Fibroblast of pulmonary artery (primary cell): ENCODE measurements around the gene ZNF182.
"Not testable (repeated sequence)": the region's sequence is repeated elsewhere in the genome, so short reads cannot be mapped to it uniquely, and the experiment has no call there.

ENCODE experiments used
- DNase-seq: peaks from one replicate; pipeline ENCODE4 v3.0.0-alpha.2; 2010; ENCODE audit warnings: low read depth
- H3K4me3 ChIP-seq: replicated peaks from 2 replicates; pipeline ENCODE4 v1.5.1; 2011; ENCODE audit warnings: low read depth, mild to moderate bottlenecking, control low read depth, low read length, moderate library complexity
- TF ChIP-seq, protein P1 (sequence below): IDR thresholded peaks from 2 replicates; pipeline ENCODE4 v1.5.1; 2011; ENCODE audit warnings: mild to moderate bottlenecking, control low read depth, low read length, inconsistent platforms; ENCODE audit errors: missing control alignments

ZNF182 gene

DNA sequence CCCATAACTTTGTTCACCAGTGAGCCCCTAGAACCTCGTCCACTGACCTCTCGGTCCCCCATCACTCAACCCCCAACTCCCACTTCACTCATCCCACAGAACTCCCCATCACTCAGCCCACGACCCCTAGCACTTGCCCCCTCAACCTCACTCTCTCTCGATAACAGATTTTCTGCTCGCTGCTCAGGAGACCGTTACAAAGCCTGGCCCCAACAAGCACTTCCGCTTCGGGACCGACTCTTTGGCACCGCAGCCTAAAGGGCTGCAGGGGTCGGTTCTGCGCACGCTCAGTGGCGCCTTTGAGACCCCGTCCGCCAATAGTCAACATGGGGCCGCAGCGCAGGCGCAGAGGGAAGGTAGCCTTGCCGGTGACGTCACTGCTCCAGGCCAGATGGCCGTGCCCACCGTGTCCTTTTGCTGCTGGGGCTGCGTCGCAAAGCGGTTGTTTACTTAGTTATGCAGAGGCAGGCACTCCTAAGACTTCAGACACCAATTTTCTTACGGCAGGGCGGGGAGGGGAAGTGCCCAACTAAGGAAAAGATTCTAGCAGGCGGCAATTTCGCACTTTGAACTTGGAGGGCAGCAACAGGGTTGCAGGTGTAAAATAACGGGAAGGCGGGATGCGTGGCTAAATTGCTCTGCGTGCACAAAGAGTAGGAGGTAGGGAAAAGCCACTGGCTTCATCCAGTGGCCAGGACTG, at the start of gene ZNF182:
ZNF182 (minus strand) TSS at position 232 of the 700 bp plus-strand sequence. CDS start 1,380 bp downstream, outside the sequence.
- H3K4me3 ChIP-seq = peak within 1 kb of the TSS; percentile 80
- TF ChIP-seq, protein P1, sequence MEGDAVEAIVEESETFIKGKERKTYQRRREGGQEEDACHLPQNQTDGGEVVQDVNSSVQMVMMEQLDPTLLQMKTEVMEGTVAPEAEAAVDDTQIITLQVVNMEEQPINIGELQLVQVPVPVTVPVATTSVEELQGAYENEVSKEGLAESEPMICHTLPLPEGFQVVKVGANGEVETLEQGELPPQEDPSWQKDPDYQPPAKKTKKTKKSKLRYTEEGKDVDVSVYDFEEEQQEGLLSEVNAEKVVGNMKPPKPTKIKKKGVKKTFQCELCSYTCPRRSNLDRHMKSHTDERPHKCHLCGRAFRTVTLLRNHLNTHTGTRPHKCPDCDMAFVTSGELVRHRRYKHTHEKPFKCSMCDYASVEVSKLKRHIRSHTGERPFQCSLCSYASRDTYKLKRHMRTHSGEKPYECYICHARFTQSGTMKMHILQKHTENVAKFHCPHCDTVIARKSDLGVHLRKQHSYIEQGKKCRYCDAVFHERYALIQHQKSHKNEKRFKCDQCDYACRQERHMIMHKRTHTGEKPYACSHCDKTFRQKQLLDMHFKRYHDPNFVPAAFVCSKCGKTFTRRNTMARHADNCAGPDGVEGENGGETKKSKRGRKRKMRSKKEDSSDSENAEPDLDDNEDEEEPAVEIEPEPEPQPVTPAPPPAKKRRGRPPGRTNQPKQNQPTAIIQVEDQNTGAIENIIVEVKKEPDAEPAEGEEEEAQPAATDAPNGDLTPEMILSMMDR = no peak
- peak; percentile 88 for DNase-seq

DNA sequence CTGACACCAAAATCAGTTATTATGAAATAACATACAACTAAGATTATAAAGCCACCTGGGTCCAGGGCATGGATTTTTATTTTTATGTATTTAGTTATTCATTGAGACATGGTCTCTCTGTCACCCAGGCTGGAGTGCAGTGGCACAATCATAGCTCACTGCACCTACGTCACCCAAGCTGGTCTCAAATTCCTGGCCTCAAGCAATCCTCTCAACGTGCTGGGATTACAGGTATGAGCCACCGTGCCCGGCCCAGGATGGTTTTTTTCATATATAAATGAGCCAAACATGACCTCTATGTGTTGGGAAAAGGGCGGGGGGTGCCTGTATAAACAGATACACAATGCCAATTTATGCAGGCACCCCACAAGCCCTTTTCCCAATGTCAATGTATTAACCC, 43.1 kb upstream of the ZNF182 start:
- no peak overlapping the region for H3K4me3 ChIP-seq
- no peak for DNase-seq
- TF ChIP-seq, protein P1 = no peak

DNA sequence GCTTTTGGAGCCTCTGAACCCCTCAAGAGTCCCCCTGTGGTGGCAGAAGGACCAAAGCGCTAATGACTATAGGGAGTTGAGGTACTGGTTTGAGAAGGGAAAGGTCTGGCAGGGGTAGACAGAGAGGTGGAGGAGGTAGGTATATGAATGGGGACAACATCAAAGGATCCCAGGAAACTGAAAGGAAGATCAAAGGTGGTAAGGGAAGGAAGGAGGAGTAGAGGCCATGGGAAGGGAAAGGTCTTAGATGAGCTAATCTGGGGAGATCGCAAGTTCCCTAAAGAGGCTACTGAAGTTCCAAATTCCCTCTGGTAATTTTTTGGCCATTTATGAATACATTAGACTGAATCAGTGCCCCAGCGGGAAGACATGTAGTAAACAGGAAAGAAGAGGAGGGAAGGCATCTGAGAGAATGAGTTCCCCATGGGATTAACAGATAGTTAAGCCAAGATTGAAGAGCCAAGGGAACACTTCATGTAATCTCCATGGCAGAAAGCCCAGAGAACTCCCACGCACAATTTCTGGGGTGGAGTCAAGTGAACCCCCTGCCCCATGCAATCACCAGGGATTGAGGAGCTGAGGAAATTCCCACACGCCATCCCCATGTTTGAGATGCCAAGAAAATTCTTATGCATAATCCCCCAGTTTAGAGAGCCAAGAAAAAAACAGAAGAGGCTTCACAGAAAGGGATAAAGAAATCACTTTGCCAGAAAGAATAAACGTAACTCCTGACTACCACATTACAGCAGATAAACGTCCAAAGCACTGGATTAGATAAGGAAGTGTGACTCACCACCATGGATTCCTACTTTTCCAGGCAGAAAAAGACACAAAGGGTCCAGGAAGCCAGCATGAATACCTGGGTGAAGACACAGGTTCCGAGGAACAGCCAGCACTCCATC, 41.9 kb upstream of the ZNF182 start:
- no peak overlapping the region for H3K4me3 ChIP-seq
- DNase-seq = peak; percentile 91
- TF ChIP-seq, protein P1 = no peak

DNA sequence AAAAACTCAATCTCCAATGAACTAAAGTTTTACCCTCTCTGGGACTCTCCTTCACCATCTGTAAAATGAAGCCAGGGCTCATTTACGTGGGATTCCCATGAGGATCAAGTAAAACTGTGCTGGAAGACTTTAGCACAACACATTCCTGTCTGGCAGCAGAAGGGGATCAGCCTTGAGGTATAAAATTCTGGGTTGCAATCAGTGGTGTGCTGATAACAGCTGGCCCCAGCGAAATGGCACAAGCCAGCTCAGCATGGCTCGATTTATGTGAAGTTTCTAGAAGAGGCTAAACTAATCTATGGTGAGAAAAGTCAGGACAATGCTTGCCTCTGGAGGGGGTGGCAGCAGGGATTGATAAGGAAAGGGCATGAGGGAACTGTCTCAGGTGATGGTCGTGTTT, 39.3 kb upstream of the ZNF182 start:
- TF ChIP-seq, protein P1 = no peak
- no peak overlapping the region for H3K4me3 ChIP-seq
- DNase-seq = no peak

DNA sequence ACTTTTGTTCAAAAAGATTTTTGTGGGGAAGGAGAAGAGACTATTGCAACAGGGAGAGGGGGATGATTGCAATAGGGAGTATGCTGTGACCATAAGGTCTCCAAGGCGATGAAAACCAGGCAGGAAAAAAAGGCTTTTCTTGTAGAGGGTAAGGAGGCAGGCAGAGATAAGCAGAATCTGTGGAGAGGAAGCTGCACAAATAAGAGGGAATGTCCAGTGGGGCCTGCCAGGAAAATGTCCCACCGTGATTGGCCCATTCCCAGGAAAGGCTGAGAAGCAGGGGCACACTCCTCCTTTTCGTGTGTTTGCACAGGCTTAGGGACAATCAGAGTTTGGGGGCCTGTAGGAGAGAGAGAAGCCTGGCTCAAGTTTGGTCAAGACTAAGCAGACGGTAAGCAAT, 32.1 kb upstream of the ZNF182 start:
- peak; percentile 60 for DNase-seq
- no peak overlapping the region for H3K4me3 ChIP-seq
- TF ChIP-seq, protein P1 = no peak

DNA sequence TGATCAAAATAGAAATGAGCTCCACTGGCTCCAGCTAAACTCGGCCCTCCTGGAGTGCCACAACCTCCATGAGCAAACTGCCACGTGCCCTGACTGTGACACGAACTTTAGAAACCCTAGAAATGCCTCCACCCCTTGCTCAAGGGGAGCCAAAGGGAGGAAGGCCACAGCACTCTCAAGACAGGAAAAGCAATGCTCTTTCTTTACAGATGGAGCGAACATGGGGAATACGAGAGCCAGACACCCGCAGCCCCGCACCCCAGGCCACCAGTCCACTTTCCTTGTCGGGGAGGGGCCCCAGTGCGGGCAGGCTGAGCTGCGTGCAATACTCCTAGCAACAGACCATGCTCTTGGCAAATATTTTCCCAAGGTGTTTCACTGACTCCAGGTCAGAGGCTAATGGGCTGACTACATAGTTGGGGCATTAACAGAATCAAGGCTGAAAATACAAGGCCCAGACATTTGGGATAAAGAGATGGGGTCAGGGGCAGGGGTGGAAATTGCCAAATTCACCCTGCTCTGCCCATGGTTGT, 26.9 kb upstream of the ZNF182 start:
- not testable (repeated sequence) for DNase-seq, H3K4me3 ChIP-seq

DNA sequence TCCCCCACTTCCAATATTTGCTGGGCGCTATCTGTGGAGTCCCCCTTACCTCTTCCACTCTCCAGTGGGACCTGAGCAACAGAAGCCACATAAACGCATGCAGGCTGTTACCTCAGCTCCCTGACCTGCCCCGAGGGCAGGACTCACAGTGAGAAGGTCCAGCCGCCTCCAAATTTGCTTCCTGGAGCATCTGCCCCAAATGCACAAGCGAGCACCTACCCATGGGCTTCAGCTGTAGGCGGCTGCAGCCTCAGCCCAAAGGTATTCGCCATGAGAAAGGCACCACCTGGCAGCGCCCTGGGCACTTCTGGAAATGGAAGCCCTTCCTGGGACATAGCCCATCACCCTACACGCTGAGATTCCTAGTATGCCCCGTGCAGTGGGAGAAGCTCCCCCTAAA, 26.4 kb upstream of the ZNF182 start:
- TF ChIP-seq, protein P1 = no peak
- H3K4me3 ChIP-seq = no peak overlapping the region
- DNase-seq = no peak
